Activated effector memory CD4-positive, alpha-beta T cell treated with Interleukin-2 at 50 U/mL for 16 hours (primary cell): ENCODE results near the gene RB1.
"Not testable (repeated sequence)": the region's sequence is repeated elsewhere in the genome, so short reads cannot be mapped to it uniquely, and the experiment has no call there.

Source experiments
- DNase-seq: peaks from one replicate; pipeline ENCODE4 v3.0.0-alpha.2; 2020

RB1 gene

DNA sequence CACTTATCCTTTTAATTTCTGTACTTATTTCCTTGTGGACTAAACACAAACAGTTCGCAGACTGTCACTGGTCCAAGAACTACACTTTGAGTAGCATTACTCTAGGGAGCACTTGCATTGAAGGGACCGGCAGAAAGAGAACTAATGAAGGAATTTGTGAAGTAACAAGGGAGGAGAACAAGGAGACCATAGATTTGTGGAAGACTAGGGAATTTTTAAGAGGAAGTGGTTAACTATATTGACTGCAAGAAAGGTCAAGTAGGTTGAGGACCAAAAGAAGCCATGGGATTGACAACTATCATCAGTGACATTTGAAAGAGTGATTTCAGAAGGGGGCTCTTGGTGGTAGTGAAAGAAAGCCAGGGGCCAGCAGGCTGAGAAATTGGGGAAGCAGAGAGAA is 4.0 kb upstream of the RB1 start:
- no peak for DNase-seq

DNA sequence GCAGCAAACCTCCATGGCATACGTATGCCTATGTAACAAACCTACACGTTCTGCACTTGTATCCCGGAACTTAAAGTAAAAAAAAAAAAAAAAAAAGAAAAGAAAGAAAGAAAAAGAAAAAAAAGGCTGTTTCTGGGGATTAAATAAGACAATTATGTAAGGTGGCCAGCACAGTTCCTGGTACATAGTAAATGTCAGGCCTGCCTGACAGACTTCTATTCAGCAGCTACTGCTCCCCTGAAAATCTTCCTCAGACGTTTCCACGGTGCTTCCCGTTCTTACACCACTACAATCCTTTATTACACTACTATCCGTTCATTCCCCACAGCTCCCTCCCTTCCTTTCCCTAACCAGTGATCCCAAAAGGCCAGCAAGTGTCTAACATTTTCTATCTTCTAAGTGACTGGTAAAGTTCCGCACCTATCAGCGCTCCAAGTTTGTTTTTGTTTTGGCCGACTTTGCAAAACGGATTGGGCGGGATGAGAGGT is 636 bp upstream of the RB1 start:
- DNase-seq = no peak

DNA sequence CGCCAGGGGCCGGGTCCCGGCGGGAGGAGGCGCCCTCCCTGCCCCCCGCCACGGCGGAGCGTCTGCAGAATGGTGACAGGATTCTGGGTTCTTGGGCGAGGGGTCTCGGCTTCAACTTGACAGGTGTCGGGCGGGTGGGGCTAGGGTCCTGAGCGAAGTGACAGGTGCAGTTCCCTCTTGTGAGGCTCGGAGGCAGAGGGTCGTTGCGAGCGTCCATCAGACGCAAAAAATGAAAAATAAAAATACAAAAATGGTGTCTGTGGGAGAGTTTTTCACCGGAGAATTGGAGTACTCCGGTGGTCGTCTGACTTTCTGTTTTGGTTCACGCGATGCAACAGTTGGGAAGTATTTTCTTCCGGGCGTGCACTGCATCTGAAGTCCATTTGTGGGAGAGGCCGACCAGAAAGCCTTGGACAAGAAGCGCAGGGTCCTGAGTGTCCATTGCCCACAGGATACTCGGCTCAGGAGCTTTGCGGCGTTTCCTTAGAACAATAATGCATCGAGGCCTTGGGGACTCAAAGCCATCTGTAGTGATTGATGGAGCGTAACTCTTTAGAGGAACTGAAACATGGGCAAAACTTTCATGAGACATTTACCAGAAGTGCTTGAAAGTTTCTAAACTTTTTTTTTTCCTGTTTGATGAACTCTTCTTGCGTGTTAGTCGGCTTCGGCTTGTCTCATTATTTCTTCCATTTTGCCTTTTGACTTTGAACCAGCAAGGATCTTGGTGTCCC is 759 bp downstream of the RB1 start:
- DNase-seq = no peak

DNA sequence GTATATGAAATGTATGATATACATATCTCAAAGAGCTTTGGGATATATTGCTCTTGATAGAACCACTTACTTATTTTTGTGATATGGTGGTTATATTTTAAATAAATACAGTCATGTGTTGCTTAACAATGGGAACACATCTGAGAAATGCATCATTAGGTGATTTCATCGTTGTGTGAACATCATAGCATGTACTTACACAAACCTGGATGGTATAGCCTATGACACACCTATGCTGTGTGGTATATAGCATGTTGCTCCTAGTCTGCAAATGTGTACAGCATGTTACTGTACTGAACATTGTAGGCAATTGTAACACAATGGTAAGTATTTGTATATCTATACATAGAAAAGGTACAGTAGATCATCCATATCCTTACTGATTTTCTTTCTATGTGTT is 7.7 kb downstream of the RB1 start:
- DNase-seq = no peak

DNA sequence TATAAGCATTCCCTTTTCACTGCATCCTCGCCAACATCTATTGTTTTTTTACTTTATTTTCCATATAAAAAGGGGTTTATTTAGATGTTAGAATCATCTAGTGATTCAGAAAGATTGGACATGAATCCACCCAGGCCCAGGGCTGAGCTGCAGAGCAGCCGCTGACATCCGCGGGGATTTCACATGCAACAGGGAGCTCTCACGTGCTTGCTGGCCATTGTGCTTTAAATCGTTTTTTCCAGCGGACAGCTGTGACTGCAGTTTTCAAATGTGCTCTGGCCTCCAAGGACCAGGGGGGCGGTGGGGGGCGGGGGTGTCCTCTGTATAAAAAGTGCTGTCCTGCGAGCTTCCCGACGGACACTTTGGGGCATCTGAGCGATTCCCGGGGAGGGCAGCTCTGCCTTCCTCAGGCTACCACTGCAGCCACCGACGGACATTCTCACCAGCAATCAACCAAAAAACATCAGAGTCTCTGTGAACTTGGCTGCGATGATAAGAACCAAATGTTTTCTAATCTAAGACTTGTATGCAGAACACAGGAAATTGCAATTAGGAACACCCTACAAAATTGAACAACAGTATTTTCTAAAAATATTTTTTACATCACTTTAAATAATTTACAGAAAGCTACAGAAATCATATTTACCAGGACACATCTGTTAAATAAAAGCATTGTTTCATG is 12.6 kb downstream of the RB1 start:
- no peak for DNase-seq

DNA sequence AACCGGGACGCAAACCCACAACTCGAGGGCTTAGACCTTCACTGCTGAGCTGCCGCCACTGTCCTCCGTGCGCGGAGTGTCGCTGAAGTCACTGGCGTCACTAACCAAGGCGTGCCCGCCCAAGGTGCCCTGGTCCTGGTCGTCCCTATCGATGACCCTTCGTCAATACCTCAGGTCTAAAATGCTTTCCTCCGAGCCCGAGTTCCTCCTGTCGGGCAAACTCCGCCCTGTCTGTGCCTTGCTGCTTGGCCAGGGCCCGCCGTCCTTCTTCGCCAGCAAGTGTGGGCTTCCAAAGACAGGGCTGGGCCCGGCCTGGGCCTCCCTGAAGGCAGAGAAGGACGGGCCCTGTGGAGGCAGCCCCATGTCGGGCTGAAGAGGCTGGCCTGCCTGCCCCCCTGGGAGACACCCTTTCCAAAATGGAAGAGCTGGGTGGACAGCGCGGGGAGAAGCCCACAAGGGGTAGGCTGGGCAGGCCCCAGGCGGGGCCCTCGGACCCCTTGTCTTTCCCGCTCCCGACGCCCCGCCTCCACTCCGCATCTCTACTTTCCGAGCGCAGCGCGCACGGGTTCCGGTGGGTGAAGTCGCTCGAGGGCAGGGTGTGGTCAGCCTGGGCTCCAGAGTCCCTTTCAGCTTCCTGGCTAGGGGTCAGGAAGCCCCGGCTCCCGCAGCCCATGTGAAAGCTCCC is 13.4 kb downstream of the RB1 start:
- DNase-seq = no peak

DNA sequence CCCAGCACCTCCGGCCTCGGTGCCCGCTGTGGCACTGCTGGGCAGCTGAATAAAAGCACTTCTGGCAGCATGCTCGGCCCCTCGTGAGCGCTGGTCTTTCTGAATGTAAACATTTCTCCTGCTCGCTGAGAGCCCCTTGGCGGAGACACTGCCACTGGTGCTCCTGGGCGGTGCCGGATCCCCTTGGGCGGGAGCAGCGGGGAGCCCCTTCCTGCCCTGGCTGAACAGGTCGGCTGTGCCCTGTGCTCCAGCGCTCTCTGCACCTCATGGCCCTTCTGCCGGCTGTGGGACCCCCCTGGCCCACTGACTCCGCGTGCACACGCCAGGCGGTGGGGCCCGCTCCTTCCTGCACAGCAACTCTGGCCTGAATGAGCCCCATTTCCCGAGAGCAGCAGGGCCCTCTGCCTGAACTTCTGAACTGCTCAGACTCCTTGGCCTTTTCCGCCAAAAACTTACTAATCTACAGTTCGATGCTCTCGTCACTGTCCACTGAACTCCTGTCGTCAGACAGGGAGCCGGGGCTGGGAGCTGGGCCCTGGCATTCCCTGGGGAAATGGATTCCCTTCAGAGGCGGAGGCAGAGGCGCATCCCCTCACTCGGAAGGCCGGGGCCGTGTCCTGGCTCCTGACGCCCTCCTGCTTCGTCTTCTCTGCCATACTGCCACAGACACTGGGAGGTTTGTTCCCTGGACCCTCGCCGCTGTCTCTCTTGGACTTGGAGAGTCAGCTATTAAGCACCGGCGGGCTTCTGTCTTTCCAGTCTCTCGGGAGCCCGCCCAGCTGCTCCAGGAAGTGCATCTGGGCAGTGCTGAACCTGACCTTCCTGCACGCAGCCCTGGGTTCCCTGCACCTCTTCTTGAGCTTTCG is 14.2 kb downstream of the RB1 start:
- DNase-seq = no peak

DNA sequence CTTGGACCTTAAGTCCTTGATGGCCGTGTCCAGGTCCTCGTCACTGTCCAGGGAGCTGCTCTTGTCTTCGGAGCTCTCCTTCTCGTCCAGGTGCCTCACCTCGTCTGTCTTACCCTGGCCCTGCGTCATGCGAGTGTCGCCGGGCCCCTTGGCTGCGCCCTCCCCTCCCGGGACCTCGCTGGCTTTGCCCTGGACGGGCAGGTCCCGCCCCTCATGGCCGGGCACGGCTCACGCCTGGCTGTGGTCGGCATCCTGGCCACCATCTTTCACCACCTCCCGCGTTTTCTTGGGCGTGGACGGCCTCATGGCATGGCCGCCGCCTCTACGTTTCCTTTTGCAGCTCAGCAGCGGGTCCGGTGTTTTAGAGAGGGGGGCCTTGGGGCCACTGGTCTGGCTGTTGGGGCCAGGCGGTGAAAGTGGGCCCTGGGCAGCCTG is 14.8 kb downstream of the RB1 start:
- no peak for DNase-seq

DNA sequence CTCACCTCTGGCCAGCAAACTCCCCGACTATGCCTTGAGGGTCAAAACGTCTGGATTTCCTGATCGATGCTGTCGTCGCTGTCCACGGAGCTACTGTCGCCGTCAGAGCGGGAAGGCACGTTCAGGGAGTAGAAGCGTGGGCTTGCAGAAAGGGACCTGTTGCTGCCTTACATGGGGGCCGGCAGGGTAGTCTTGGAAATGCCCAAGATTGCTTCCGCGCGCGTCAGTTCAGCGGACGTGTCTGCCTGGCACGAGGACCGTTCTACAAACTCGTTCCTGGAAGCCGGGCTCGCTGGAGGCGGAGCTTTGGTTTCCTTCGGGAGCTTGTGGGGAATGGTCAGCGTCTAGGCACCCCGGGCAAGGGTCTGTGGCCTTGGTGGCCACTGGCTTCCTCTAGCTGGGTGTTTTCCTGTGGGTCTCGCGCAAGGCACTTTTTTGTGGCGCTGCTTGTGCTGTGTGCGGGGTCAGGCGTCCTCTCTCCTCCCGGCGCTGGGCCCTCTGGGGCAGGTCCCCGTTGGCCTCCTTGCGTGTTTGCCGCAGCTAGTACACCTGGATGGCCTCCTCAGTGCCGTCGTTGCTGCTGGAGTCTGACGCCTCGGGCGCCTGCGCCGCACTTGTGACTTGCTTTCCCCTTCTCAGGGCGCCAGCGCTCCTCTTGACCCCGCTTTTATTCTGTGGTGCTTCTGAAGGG is 15.4 kb downstream of the RB1 start:
- DNase-seq = no peak

DNA sequence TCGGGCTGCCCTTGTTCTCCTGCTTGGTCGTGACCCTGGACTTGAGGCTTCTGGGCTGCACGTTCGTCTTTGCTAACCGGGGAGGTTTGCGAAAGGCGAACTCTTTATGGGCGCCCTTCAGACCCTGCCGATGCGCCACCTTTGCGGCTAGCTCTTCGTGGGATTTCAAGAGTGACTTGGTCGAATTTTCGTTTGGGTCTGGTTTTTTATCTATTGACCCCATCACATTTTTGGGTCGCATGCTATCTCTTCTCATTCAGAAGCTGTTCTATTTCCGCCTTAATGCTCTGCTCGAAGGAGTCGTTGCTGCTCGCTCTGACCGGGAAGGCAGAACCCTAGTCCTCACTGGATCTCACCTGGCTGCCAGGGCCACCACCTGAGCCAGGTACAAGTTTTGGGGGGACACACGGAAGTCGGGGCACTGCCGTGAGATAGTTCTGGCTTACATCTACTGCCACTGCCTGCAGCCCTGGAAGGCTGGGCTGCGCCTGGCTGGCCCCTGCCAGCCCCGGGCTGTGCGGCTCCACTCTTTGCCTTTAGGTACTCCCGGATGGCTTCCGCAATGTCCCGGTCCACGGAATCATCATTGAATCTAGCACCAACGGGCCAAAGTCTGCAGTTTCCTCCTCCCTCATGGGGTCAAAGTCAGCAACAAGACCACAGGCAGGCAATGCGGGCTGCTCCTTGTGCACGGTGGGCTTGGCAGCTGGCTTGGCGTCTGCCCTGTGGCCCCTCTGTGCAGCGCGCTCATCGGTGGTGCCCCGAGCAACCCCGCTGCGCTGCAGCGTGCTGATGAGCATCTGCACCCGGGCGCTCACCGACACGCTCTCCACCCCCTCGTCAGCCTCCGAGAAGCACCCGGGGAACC is 16.2 kb downstream of the RB1 start:
- DNase-seq = no peak

DNA sequence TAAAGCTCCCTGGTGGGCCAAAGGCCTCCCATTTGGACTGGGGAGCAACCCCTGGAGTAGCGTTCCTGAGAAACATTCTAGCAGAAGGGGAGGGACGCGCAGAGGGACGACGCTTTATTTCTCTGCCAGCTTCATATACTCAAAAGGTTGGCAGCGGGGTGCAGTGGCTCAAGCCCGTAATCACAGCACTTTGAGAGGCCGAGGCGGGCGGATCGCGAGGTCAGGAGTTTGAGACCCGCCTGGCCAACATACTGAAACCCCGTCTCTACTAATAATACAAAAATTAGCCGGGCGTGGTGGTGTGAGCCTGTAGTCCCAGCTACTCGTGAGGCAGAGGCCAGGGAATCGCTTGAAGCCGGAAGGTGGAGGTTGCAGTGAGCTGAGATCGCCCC is 16.8 kb downstream of the RB1 start:
- DNase-seq = no peak

DNA sequence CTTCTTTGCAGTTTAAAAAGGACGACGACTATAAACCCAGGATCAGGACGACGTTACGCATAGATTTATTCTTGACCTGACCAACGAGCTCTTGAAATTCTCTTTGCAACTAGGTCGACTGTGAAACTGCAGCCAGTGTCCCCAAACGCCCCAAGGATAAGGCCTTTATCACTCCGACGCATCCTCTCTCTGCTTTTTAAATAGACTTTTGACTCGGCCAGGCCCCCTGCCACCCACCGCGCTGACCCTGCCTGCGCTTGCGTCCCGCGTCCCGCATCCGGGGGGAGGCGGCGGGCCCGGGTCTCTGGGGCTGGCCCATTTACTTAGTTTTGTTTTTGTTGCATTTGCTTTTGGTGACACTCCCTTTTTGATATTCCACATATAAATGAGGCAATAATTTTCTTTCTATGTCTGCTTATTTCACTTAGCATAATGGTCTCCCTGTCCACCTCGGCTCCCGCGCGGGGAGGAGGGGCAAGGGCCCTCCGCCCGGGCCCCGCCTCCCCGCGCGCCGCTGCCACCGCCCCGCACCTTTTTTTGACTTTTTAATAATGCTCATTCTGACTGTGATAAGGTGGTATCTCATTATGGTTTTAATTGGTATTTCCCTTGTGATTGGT is 17.4 kb downstream of the RB1 start:
- no peak for DNase-seq

DNA sequence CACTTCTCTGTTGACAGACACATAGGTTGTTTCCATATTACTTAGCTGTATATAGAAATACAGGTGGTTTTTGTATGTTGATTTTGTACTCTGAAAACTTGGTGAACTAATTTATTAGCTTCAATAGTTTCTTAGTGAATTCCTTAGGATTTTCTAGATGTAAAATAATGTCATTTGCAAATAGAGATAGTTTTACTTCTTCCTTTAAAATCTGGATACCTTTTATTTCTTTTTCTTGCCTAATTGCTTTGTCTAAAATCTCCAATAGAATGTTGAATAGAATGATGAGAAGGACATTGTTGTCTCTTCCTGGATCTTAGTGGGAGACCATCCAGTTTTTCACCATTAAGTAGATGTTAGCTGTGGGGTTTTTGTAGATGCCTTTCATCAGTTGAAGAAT is 18.7 kb downstream of the RB1 start:
- no peak for DNase-seq

DNA sequence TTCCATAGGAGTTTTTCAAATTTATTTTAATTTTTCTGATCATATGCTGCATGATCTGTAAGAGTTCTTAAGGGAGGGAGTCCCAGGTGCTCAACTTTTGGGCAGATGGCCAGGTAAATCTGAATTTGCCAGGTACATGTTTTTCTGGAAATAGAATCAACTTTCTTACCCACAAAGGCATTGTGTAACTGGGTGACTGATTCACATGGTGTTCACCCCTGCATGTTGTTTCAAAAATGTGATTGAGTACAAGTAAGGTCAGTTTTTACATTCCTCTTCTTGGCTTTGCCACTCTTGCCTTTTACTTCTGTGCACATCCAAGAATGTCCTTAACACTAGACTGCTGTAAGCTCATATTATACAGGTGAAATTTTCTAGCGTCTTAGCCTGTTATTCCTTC is 30.4 kb downstream of the RB1 start:
- DNase-seq = no peak

DNA sequence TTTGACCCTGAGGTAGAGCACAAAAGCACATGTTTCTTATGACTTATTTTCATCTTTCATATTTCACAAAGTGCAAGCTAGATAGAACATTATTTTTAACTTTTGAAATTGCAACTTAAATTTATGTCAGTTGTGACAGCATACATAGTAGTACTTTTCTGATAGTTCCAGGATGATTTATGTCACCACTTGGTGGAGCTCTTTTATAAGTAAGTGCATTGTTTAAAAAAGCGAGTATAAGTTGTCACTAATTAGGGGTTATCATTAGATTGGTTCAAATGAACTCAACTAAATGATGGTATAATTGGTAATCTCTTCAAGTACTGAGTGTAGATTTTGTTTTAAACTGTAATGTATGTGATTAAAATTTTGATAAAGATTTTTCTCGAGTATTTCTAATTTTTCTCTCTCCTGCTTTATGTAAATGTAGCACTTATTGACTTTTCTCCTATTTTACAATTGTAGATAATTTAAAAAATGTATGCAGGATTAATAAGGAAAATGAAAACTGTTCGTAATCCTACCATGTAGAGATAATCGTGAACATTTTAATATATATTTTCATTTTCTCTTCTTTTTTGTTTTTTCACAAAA is 31.1 kb downstream of the RB1 start:
- DNase-seq = no peak

DNA sequence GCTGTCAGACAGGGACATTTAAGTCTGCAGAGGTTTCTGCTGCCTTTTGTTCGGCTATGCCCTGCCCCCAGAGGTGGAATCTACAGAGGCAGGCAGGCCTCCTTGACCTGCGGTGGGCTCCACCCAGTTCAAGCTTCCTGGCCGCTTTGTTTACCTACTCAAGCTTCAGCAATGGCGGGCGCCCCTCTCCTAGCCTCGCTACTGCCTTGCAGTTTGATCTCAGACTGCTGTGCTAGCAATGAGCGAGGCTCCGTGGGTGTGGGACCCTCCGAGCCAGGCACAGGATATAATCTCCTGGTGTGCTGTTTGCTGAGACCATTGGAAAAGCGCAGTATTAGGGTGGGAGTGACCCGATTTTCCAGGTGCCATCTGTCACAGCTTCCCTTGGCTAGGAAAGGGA is 35.6 kb downstream of the RB1 start:
- not testable (repeated sequence) for DNase-seq

DNA sequence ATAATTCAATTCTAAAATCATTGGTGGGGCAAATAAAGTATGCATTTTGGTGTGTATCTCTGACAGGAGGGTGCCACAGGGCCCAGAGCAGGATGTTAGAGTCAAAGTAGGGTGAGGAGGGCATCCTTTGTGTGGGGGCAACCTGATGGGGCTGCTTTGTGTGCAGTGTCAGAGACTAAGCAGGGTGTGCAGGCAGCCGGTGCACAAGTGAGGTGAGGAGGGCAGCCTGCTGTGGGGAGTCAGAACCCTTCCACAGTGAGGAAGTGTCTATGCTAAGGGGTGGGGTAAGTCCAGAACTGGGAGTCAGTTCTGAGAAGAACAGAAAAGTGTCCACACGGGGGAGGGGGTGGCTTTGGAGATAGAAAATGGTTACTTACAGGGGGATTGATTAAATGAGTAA is 40.7 kb downstream of the RB1 start:
- no peak for DNase-seq

DNA sequence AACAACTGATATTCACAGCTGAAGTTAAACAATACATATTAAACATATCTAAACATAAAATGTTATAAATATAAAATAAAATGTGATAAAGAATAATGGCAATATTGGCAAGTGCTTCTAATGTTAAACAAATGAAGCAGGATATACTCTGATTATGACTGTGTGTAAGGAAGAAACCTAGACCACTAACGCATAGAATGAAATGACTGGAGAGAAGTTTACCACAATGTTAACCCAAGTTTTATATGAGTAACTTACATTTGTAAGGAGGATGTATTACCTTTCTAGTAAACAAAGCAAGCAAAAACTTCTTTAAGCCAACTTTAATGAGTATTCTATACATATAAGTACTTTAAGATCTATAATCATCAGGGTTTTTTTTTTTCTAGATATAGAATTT is 43.0 kb downstream of the RB1 start:
- no peak for DNase-seq

DNA sequence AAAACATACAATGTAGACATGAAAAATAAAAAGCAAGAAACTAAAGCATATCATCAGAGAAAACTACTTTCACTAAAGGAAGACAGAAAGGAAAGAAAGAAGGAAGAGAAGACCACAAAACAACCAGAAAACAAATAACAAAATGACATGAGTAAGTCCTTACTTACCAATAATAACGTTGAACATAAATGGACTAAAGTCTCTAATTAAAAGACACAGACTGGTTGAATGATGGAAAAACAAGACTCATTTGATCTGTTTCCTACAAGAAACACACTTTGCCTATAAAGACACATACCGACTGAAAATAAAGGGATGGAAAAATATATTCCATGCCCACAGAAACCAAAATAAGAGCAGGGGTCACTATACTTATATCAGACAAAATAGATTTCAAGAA is 46.0 kb downstream of the RB1 start:
- no peak for DNase-seq

DNA sequence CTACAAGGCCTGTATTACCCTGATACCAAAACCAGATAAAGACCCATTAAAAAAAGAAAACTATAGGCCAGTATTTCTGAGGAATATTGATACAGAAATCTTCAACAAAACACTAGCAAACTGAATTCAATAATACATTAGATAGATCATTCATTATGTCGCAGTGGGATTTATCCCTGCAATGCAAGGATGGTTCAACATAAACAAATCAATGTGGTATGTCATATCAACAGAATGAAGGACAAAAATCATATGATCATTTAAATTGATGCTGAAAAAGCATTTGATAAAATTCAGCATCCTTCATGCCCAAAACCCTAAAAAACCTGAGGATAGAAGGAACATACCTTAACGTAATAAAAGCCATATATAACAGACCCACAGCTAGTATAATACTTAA is 50.0 kb downstream of the RB1 start:
- no peak for DNase-seq

DNA sequence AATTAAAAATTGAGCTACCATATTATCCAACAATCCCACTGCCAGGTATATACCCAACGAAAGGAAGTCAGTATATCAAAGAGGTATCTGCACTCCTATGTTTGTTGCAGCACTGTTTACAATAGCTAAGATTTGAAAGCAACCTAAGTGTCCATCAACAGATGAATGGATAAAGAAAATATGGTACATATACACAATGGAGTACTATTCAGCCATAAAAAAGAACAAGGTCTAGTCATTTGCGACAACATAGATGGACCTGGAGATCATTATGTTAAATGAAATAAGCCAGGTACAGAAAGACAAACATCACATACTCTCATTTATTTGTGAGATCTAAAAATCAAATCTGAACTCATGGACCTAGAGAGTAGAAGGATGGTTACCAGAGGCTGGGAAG is 52.0 kb downstream of the RB1 start:
- not testable (repeated sequence) for DNase-seq
